ENCODE data around the gene MNX1.

MNX1 gene

DNA sequence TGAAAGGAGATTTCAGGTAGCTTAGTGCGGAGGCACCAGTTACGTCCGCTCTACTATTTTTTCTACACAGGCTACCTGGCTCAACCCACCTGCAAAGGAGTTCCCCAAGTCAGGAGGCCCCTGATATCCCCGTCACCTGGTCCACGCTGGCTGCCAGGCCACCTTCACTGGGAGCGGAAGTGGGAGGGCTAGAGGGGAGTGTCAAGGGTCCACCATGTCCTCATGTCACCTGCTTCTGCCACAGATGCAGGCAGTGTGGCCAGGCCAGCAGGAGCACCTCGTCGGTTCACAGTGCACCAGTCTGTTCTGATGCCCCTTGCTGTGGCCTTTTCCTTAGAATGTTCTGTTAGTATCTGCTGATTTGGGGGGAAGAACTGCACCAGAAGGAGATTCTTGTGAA lies 44.1 kb downstream of the MNX1 start:
- no peak for DNase-seq

DNA sequence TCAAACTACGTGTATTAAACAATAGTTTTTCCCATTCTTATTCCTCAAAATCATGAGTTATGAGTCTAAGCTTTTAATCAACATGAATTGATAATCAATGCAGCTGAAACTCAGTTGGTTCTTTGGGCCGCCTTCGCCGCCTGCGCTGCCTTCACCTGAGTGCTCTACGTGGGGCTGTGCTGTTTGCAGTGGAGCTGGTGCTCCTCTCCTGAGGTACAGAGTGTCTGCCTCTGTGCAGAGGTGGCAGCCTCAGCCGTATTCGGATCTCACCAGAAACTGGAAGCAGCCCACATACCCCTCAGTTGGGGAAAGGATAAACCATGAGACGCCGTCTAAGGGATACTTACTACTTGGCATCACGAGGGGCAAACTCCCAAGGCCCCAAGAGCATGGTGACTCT lies 45.5 kb downstream of the MNX1 start:
- no peak for DNase-seq

DNA sequence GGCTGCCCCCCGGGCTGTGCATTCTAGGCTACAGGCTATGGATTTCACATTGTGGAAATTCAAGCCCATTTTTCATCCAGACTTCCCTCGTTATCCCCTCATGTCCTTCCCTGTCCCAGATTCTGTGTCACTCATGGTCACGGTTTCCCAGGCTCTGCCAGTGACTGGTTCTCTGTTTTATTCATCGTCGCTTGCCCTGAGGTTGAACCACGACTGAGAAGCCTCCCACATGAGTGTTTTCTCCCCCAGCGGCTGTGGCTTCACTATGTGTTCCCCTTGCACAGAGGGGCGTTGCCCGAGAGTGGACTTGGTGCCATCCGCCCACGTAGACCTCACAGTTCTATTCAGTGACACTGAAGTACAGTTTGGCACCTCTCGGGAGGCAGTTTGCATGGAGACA lies 47.0 kb downstream of the MNX1 start:
- no peak for DNase-seq

DNA sequence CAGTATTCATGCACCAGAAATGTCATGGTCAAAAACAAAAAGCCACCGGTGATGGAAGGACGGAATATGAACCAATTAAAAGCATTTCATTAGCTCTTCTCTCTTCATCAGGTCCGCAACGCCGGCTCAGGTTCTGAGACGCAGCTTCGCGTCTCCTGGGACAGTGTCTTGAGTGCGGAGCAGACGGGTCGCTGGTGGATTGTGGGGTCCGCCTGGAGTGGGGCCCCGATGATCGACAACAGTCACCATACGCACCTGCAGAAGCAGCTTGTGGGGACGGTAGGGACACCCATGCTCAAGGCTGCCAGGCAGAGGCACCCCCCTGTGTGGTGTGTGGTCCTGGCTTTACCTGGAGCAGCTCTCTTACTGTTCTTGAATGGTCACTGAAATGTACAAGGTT lies 47.6 kb downstream of the MNX1 start:
- no peak for DNase-seq

DNA sequence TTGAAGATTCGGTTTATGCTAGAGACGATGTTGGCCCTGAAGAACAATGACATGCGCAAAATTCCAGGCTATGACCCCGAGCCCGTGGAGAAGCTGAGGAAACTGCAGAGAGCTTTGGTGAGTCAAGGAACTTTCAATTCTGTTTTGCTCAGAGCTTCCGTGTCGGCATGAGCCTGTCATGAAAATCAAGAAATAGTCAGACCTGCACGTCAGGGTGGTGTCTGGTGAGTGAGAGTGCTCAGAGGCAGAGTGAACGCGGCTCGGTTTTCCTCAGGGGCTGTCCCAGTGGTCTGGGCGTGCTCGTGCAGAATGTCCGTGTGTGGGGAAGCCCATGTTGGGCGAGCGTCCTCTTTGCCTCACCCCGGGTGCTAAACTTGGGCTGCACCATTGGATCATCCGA lies 48.3 kb downstream of the MNX1 start:
- no peak for DNase-seq

DNA sequence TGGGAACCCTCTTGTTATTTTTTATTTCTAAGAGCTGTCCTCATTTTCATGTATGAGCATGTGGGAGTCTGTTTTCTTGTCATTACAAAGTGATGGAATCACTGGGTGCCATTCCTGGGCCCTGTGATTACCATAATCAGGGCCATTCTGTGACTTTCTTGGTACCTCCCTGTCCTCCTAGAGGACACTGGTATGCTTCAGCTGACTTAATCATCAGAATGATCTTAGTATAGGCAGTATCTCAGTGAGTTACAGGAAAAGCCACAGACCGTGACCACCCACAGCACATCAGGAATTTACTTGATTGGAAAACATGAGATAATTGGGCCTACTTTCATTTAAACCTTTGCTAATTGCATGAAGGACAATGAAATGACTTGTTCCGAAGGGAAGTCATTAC lies 53.7 kb downstream of the MNX1 start:
- no peak for DNase-seq

DNA sequence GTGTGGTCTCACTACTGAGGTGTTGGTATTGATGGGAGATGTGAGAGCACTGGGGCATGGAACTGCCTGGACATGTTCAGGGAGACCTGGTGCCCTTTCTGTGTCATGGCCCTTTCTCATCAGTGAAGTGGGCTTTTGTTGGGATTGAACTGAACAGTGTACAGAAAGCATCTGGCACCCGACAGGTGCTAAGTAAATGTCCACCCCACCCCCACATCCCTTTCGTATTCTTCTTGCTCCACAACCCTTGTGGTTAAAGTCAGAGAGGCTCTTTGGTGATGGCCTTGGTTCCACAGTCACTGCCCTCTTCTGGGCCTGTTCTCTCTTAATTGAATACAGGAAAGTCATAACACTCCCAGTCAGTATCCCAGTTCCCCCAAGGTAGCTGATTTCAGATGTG lies 55.5 kb downstream of the MNX1 start:
- DNase-seq = no peak
